Right atrium auricular region (tissue), 2 donors: Measurements from ENCODE around the gene HCFC1R1. TPM values are rescaled to one million over a fixed set of nuclear protein-coding genes. Genes with fewer than 3 reads are reported as not detected.

Experiments used
- DNase-seq: peaks from one replicate; pipeline ENCODE4 v3.0.0-alpha.2; 2019; ENCODE audit warnings: low spot score
- H3K27ac ChIP-seq, 2 donors: fragments of 200-600 bp; sonication (generic); 1 replicate in 1 of 2; 2 replicates in 1 of 2; pipeline ENCODE4 v1.5.1; 2016 to 2019
- H3K27me3 ChIP-seq, 2 donors: fragments of 200-600 bp; sonication (generic); one replicate each; pipeline versions ENCODE4 v1.5.1 to v1.6.0; 2017 to 2019
- H3K36me3 ChIP-seq: fragments of 200-600 bp; sonication (generic); one replicate; pipeline ENCODE4 v1.5.1; 2016
- H3K4me1 ChIP-seq, 2 donors: fragments of 200-600 bp; sonication (generic); one replicate each; pipeline versions ENCODE4 v1.5.1 to v1.6.0; 2017 to 2019
- H3K4me3 ChIP-seq, 2 donors: fragments of 200-600 bp; sonication (generic); 1 replicate in 1 of 2; 2 replicates in 1 of 2; pipeline ENCODE4 v1.5.1; 2017 to 2019; ENCODE audit warnings: mild to moderate bottlenecking in 1 of 2, moderate library complexity in 1 of 2
- H3K9me3 ChIP-seq, 2 donors: fragments of 200-600 bp; sonication (generic); one replicate each; pipeline ENCODE4 v1.5.1; 2019
- CTCF ChIP-seq, 2 donors: fragments of 200-600 bp; sonication (generic); IDR thresholded peaks; one replicate each; pipeline ENCODE4 v1.5.1; 2019; ENCODE audit warnings: antibody characterized with exemption in 2 of 2
- total RNA-seq, 2 donors: library from RNA; depleted of rRNA; stranded (reverse); fragments of >200 nt; gene quantifications; one replicate each; pipeline ENCODE4 v1.1.0, GENCODE V29; 2016

Gene HCFC1R1
- total RNA-seq, 2 donors from 2014 or later, result 22.5 to 33.1 TPM

- H3K27ac ChIP-seq, result no peak overlapping the region
- no peaks in the 10 kb centered on the region for H3K36me3 ChIP-seq
- H3K9me3 ChIP-seq, result no peaks in the 10 kb centered on the region
- DNase-seq, result no peak
- H3K4me3 ChIP-seq, result no peak overlapping the region
- no peak for TF ChIP-seq CTCF (IDR thresholded peaks at IDR 0.05)
- H3K4me1 ChIP-seq, result peaks cover 0 to 27% of the 10 kb centered on the region in 2 donors
- no peaks in the 10 kb centered on the region for H3K27me3 ChIP-seq
Observed at GRCh38 chr16:2973093-2973492, 50.6 kb downstream of the HCFC1R1 start.

Other genes with a start within 250 kb of the HCFC1R1 start
- 100 to 1,000 TPM; 408 to 856 TPM for gene ELOB, start 246.7 kb downstream of the HCFC1R1 start, total RNA-seq
- gene PRSS33, start 236.4 kb downstream of the HCFC1R1 start, total RNA-seq, result not detected
- not detected for gene PRSS41, start 225.5 kb downstream of the HCFC1R1 start, total RNA-seq
- not detected for gene PRSS21, start 206.7 kb downstream of the HCFC1R1 start, total RNA-seq
- under 1 TPM in 1 of 2 donors, not detected in 1; 0.79 TPM for gene ZG16B, start 193.6 kb downstream of the HCFC1R1 start, total RNA-seq
- gene PRSS22, start 165.8 kb downstream of the HCFC1R1 start, total RNA-seq, result not detected
- 10 to 100 TPM; 48.2 to 57.9 TPM for gene FLYWCH2, start 140.7 kb downstream of the HCFC1R1 start, total RNA-seq
- 10 to 100 TPM; 31.5 to 37.8 TPM for gene FLYWCH1, start 112.0 kb downstream of the HCFC1R1 start, total RNA-seq
- not detected for gene KREMEN2, start 59.7 kb downstream of the HCFC1R1 start, total RNA-seq
- 1 to 10 TPM; 4.7 to 5.9 TPM for gene PAQR4, start 54.6 kb downstream of the HCFC1R1 start, total RNA-seq
- gene PKMYT1, start 43.5 kb downstream of the HCFC1R1 start, total RNA-seq, result under 1 TPM; 0.52 to 0.98 TPM
- under 1 TPM in 1 of 2 donors, not detected in 1; 0.39 TPM for gene CLDN9, start 11.0 kb downstream of the HCFC1R1 start, total RNA-seq
- gene CLDN6, start 5.8 kb downstream of the HCFC1R1 start, total RNA-seq, result not detected
- 100 to 1,000 TPM in 1 of 2 donors, 10 to 100 TPM in 1; 36.8 to 280 TPM for gene TNFRSF12A, start 3.6 kb downstream of the HCFC1R1 start, total RNA-seq
- gene THOC6, start 93 bp upstream of the HCFC1R1 start, total RNA-seq, result 10 to 100 TPM in 1 of 2 donors, 1 to 10 TPM in 1; 7.4 to 12.6 TPM
- under 1 TPM in 1 of 2 donors, not detected in 1; 0.28 TPM for gene BICDL2, start 13.0 kb upstream of the HCFC1R1 start, total RNA-seq
- 1 to 10 TPM in 1 of 2 donors, under 1 TPM in 1; 0.30 to 1.7 TPM for gene MMP25, start 22.6 kb upstream of the HCFC1R1 start, total RNA-seq
- gene IL32, start 41.7 kb upstream of the HCFC1R1 start, total RNA-seq, result 10 to 100 TPM; 52.9 to 56.0 TPM
- not detected for gene ZSCAN10, start 75.4 kb upstream of the HCFC1R1 start, total RNA-seq
- gene ZNF205, start 88.6 kb upstream of the HCFC1R1 start, total RNA-seq, result 10 to 100 TPM; 10.5 to 12.4 TPM
- 1 to 10 TPM; 7.3 to 7.9 TPM for gene ZNF213, start 111.1 kb upstream of the HCFC1R1 start, total RNA-seq
- not detected for gene OR1F1, start 164.3 kb upstream of the HCFC1R1 start, total RNA-seq
- gene ZNF200, start 211.2 kb upstream of the HCFC1R1 start, total RNA-seq, result 1 to 10 TPM; 3.2 to 4.9 TPM
- gene MEFV, start 232.7 kb upstream of the HCFC1R1 start, total RNA-seq, result 1 to 10 TPM in 1 of 2 donors, under 1 TPM in 1; 0.82 to 2.2 TPM